WI38 (cell line): ENCODE measurements around the gene KREMEN2.
A peak's percentile ranks its signal among the peaks of the same experiment; 100 is the strongest.

Experiments
- H3K4me3 ChIP-seq: 2 replicates; pipeline ENCODE4 v1.5.1; 2011; ENCODE audit warnings: low read depth, mild to moderate bottlenecking, control low read depth, low read length
- TF ChIP-seq, protein P1 (sequence below): IDR thresholded peaks from 2 replicates; pipeline ENCODE4 v1.5.1; 2012; ENCODE audit warnings: low read depth, mild to moderate bottlenecking, control low read depth, low read length

Gene KREMEN2

GRCh38 chr16:2999929-3000328 lies 35.9 kb downstream of the KREMEN2 start:
- H3K4me3 ChIP-seq: no peak overlapping the region
- TF ChIP-seq, protein P1, sequence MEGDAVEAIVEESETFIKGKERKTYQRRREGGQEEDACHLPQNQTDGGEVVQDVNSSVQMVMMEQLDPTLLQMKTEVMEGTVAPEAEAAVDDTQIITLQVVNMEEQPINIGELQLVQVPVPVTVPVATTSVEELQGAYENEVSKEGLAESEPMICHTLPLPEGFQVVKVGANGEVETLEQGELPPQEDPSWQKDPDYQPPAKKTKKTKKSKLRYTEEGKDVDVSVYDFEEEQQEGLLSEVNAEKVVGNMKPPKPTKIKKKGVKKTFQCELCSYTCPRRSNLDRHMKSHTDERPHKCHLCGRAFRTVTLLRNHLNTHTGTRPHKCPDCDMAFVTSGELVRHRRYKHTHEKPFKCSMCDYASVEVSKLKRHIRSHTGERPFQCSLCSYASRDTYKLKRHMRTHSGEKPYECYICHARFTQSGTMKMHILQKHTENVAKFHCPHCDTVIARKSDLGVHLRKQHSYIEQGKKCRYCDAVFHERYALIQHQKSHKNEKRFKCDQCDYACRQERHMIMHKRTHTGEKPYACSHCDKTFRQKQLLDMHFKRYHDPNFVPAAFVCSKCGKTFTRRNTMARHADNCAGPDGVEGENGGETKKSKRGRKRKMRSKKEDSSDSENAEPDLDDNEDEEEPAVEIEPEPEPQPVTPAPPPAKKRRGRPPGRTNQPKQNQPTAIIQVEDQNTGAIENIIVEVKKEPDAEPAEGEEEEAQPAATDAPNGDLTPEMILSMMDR: no peak

GRCh38 chr16:3000540-3000939 lies 36.5 kb downstream of the KREMEN2 start:
- no peak overlapping the region for H3K4me3 ChIP-seq
- TF ChIP-seq, protein P1: no peak

GRCh38 chr16:3001316-3001715 lies 37.2 kb downstream of the KREMEN2 start:
- no peak overlapping the region for H3K4me3 ChIP-seq
- TF ChIP-seq, protein P1: no peak

DNA sequence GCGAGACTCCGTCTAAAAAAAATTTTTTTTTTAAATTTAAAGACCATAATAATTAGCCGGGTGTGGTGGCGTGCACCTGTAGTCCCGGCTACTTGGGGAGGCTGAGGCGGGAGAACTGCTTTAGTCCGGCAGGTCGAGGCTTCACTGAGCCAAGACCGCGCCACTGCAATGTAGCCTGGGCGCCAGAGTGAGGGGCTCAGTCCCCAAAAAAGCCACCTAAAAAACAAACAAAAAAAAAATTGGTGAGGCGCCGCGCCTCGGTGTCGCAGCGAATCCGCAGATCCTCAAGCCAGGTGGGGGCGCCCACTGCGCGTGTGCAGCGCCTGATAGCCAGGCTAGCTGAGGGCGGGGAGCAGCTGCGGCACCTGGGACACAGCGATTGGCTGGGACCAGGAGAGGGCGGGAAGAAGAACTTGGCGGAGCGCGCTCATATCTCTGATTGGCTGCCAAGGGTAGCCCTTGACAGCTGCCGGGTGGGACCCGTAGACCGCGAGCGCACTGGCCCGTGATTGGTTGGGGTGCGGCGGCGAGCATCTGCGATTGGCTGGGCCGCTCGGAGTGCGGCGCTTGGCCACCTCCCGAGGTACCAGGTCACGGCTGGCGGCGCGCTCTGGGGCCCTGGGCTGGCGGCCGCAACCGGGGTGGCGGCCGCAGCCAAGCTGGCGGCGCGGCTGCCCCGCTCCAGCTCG lies 39.7 kb downstream of the KREMEN2 start:
- H3K4me3 ChIP-seq: no peak overlapping the region
- TF ChIP-seq, protein P1: 0 out of 2 replicates have a peak, but pooled peaks have one; percentile 11

- no peak overlapping the region for H3K4me3 ChIP-seq
- TF ChIP-seq, protein P1: no peak
These were observed 40.2 kb downstream of the KREMEN2 start for GRCh38 chr16:3004319-3004718.

DNA sequence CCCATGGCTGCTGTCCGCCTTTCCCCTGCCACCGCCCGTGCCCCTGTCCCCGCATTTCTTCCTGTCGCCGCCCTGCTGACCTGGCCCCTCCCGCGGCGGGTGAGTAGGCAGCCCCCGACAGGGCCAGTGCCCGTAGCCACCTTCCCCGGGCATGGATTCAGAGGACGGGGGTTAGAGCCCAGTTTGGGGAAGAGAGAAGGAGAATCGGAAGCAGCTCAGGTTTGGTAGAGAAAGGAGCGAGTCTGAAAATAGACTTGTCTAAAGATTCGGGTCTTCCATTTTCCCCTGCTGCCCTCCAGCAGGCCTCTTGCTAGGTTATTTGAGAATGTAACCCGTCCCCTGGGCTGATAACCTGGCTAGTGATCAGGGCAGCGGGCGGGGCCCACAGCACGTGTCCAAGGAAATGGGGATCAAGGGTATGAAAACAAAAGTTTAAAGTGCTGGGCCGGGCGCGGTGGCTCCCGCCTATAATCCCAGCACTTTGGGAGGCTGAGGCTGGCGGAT lies 40.8 kb downstream of the KREMEN2 start:
- TF ChIP-seq, protein P1: no peak
- H3K4me3 ChIP-seq: no peak overlapping the region
